Body of pancreas (tissue), 4 donors: ENCODE data around the gene CIAO1.

Source experiments
- POLR2A ChIP-seq, 3 donors: fragments of 450-650 bp; IDR thresholded peaks; one replicate each; pipeline ENCODE4 v1.6.1; 2016; ENCODE audit warnings: antibody characterized with exemption in 3 of 3, mild to moderate bottlenecking in 2 of 3
- TF ChIP-seq, protein P1 (sequence below), 7 experiments: fragments of 450-650 bp in 4 of 7; fragments of 200-600 bp in 3 of 7; sonication (generic) in 3 of 7; IDR thresholded peaks; one replicate each; pipeline ENCODE4 v1.5.1; 2016 to 2019; ENCODE audit warnings: antibody characterized with exemption in 7 of 7

DNA sequence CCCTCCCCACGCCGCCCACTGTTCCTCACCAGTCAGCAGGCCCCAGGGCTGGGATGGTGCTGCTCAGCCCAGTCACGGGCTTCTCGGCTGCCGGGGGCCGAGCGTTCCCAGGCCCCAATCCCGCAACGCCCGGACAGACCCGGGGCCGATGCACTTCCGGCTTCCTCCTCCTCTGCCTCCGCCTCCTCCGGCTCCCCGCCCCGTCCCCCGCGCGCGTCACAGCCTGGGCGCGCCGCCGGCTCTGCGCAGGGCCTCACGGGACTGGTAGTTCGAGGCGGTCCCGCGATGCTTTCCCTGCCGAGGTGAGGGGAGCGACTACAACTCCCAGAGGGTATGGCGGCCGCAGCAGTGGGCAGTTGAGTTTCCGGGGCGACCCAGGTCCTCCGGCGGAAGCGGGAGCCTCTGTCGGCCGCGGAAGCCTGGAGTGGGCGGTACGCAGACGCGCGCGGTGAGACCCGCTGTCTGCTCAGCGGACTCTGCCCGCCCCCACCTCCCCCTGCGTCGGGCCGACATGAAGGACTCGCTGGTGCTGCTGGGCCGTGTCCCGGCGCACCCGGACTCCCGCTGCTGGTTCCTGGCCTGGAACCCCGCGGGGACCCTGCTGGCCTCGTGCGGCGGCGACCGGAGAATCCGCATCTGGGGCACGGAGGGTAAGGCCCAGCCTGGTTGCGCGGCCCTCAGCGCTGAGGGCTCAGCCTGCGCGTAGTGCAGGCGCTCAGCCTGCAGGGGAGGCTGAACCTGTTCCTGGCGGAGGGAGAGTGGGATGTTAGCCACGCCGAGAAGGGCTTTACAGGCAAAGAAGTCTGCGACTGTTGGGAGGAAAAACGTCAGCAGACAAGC, at the start of gene CIAO1, which contains the start of gene TMEM127:
- TF ChIP-seq, protein P1, sequence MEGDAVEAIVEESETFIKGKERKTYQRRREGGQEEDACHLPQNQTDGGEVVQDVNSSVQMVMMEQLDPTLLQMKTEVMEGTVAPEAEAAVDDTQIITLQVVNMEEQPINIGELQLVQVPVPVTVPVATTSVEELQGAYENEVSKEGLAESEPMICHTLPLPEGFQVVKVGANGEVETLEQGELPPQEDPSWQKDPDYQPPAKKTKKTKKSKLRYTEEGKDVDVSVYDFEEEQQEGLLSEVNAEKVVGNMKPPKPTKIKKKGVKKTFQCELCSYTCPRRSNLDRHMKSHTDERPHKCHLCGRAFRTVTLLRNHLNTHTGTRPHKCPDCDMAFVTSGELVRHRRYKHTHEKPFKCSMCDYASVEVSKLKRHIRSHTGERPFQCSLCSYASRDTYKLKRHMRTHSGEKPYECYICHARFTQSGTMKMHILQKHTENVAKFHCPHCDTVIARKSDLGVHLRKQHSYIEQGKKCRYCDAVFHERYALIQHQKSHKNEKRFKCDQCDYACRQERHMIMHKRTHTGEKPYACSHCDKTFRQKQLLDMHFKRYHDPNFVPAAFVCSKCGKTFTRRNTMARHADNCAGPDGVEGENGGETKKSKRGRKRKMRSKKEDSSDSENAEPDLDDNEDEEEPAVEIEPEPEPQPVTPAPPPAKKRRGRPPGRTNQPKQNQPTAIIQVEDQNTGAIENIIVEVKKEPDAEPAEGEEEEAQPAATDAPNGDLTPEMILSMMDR (IDR thresholded peaks at IDR 0.05): peak in 3 of 7 experiments; percentile 32 to 46 (median 44)
- TF ChIP-seq POLR2A (IDR thresholded peaks at IDR 0.05): peak; percentile 81 to 93 (median 90)
